HepG2 (cell line): ENCODE data around the gene AGK. TPM values are rescaled to one million over a fixed set of nuclear protein-coding genes. Genes with fewer than 3 reads are reported as not detected.

ENCODE experiments used
- ATAC-seq: fragments of 200-7000 bp; cut with Tn5 transposase; 3 replicates; pipeline ENCODE4 v1.9.1; 2020; ENCODE audit warnings: mild to moderate bottlenecking, moderate library complexity
- BruUV-seq: library from RNA; stranded (reverse); fragments of 400-500 nt; replicated peaks from 2 replicates; lab custom pipeline; 2021; lab: Mats Ljungman, UMichigan
- CTCF ChIA-PET: fragments of 300-600 bp; formaldehyde crosslinking; extraction: SDS; loops from one replicate; lab custom pipeline; 2021; ENCODE audit warnings: low total read pairs, inconsistent platforms, low intra/inter-chr PET ratio; lab: Yijun Ruan, JAX
- POLR2A ChIA-PET: fragments of 350-600 bp; sonication (Branson Sonifier 250); formaldehyde crosslinking; loops from one replicate; lab custom pipeline; 2020; ENCODE audit warnings: antibody characterized with exemption, inconsistent platforms; lab: Yijun Ruan, JAX
- DNase-seq: peaks from one replicate; pipeline ENCODE4 v3.0.0-alpha.2; 2015; ENCODE audit warnings: low spot score
- FAIRE-seq: peaks from 3 replicates; lab custom pipeline; 2011; peaks lifted over from hg19 to GRCh38; lab: Jason Lieb, UNC
- H2AFZ ChIP-seq: one replicate; pipeline ENCODE4 v1.6.1; 2011; ENCODE audit warnings: low read length, inconsistent platforms
- H3K27ac ChIP-seq: fragments of 300-600 bp; 3 replicates; pipeline ENCODE4 v1.8.0; 2011; ENCODE audit warnings: mixed run types, mild to moderate bottlenecking, mixed read lengths, low read length, inconsistent platforms; ENCODE audit not compliant: insufficient read depth; ENCODE audit errors: extremely low read length
- H3K27me3 ChIP-seq, 2 experiments: fragments of 200-600 bp in 1 of 2; 2 replicates in 1 of 2; 3 replicates in 1 of 2; pipeline versions ENCODE4 v1.6.0 to v1.8.0; 2011; ENCODE audit warnings: low read length in 2 of 2, mild to moderate bottlenecking in 2 of 2, moderate library complexity in 2 of 2, inconsistent platforms in 1 of 2; ENCODE audit not compliant: insufficient read depth in 2 of 2, control insufficient read depth in 1 of 2
- H3K36me3 ChIP-seq, 2 experiments: fragments of 200-600 bp in 1 of 2; replicated peaks in 1 of 2; 2 replicates in 1 of 2; 3 replicates in 1 of 2; pipeline versions ENCODE4 v1.5.1 to v1.8.0; 2011; ENCODE audit warnings: low read length in 2 of 2, inconsistent platforms in 1 of 2; ENCODE audit not compliant: insufficient read depth in 2 of 2, control insufficient read depth in 1 of 2
- H3K4me1 ChIP-seq: 2 replicates; pipeline ENCODE4 v1.5.1; 2012; ENCODE audit warnings: low read length, inconsistent platforms; ENCODE audit not compliant: insufficient read depth
- H3K4me2 ChIP-seq: 2 replicates; pipeline ENCODE4 v1.6.0; 2011; ENCODE audit warnings: low read depth, low read length, inconsistent platforms
- H3K4me3 ChIP-seq, 3 experiments: fragments of 200-600 bp in 1 of 3; sonication (generic), shearing (Covaris generic) in 1 of 3; replicated peaks in 1 of 3; 2 replicates each; pipeline ENCODE4 v1.5.1; 2011 to 2016; ENCODE audit warnings: low read length in 3 of 3, inconsistent platforms in 2 of 3, low read depth in 2 of 3, mild to moderate bottlenecking in 2 of 3, control low read depth in 1 of 3, mixed read lengths in 1 of 3; ENCODE audit not compliant: insufficient read depth in 1 of 3
- H3K79me2 ChIP-seq: one replicate; pipeline ENCODE4 v1.6.1; 2011; ENCODE audit warnings: low read length, inconsistent platforms; ENCODE audit not compliant: insufficient read depth
- H3K9ac ChIP-seq: 2 replicates; pipeline ENCODE4 v1.6.0; 2011; ENCODE audit warnings: mild to moderate bottlenecking, low read depth, low read length, inconsistent platforms; ENCODE audit not compliant: insufficient read depth
- H3K9me3 ChIP-seq: 2 replicates; pipeline ENCODE4 v1.5.1; 2012; ENCODE audit warnings: mild to moderate bottlenecking, low read length
- H4K20me1 ChIP-seq: 2 replicates; pipeline ENCODE4 v1.6.0; 2011; ENCODE audit warnings: inconsistent platforms, mild to moderate bottlenecking, low read length, moderate library complexity; ENCODE audit not compliant: insufficient read depth
- MAFF ChIP-seq: IDR thresholded peaks from 2 replicates; pipeline ENCODE4 v1.6.1; 2011; ENCODE audit warnings: low read depth, low read length, improper control_type of control experiment
- MTF2 ChIP-seq: sonication (generic); formaldehyde crosslinking; IDR thresholded peaks from 2 replicates; pipeline ENCODE4 v1.5.0; 2020; ENCODE audit warnings: missing genetic modification reagents, borderline replicate concordance
- SETDB1 ChIP-seq: sonication (generic); formaldehyde crosslinking; IDR thresholded peaks from 2 replicates; pipeline ENCODE4 v1.5.1; 2020; ENCODE audit warnings: missing genetic modification reagents, mild to moderate bottlenecking, borderline replicate concordance
- ZNF160 ChIP-seq: sonication (generic); formaldehyde crosslinking; IDR thresholded peaks from 2 replicates; pipeline ENCODE4 v1.8.0; 2022; ENCODE audit warnings: mild to moderate bottlenecking, inconsistent platforms, missing genetic modification reagents
- ZNF598 ChIP-seq: sonication (generic); formaldehyde crosslinking; IDR thresholded peaks from 2 replicates; pipeline ENCODE4 v1.5.1; 2020; ENCODE audit warnings: mild to moderate bottlenecking, missing genetic modification reagents, borderline replicate concordance
- ZNF607 ChIP-seq: sonication (generic); formaldehyde crosslinking; IDR thresholded peaks from 2 replicates; pipeline ENCODE4 v1.5.1; 2020; ENCODE audit warnings: missing genetic modification reagents, mild to moderate bottlenecking, borderline replicate concordance
- ZNF775 ChIP-seq: sonication (generic); formaldehyde crosslinking; IDR thresholded peaks from 2 replicates; pipeline ENCODE4 v1.4.0; 2020; ENCODE audit warnings: missing genetic modification reagents, mild to moderate bottlenecking, moderate library complexity, borderline replicate concordance
- WGBS: methylation state at CpG from one replicate; pipeline ENCODE4 v1.1.6; 2017; ENCODE audit warnings: low lambda C conversion rate; 5-methylcytosine and 5-hydroxymethylcytosine counted together
- in situ Hi-C: cut with HindIII; loops from 2 replicates; pipeline ENCODE4 v1.10.0; 2017; ENCODE audit warnings: low pct_unique_long_range_greater_than_20kb; ENCODE audit not compliant: extremely low pct_ligation_motif_present
- intact Hi-C: fragments of 100-400 bp; cut with micrococcal nuclease; formaldehyde crosslinking; loops from one replicate; pipeline ENCODE4 v1.10.0; 2022; ENCODE audit not compliant: unreplicated experiment
- polyA plus RNA-seq, 8 experiments: library from polyadenylated mRNA; depleted of rRNA in 3 of 8; stranded (reverse) in 7 of 8; unstranded in 1 of 8; fragments of >200 nt; fragmentation: Illumina TruSeq in 4 of 8; extraction: Trizol in 4 of 8; gene quantifications; 2 replicates each; pipeline versions ENCODE4 v1.2.1 to v1.2.3, GENCODE V29; 2011 to 2016; ENCODE audit warnings: low read depth in 4 of 8, missing spikeins in 1 of 8, mixed read lengths in 1 of 8; ENCODE audit not compliant: insufficient read depth in 1 of 8
- total RNA-seq, 5 experiments: library from RNA; depleted of rRNA; stranded (reverse); fragments of >200 nt; fragmentation: Illumina TruSeq; extraction: Trizol; gene quantifications; 2 replicates each; pipeline ENCODE4 v1.2.3, GENCODE V29; 2016; ENCODE audit warnings: low read depth in 1 of 5
- TF ChIP-seq, protein P1 (sequence below): sonication (generic); formaldehyde crosslinking; IDR thresholded peaks from 2 replicates; pipeline ENCODE4 v1.4.0; 2020; ENCODE audit warnings: missing genetic modification reagents
- TF ChIP-seq, protein P2 (sequence below): sonication (generic); formaldehyde crosslinking; IDR thresholded peaks from 2 replicates; pipeline ENCODE4 v1.5.1; 2020; ENCODE audit warnings: missing genetic modification reagents, mild to moderate bottlenecking, borderline replicate concordance
- TF ChIP-seq, protein P3 (sequence below): sonication (generic); formaldehyde crosslinking; IDR thresholded peaks from 2 replicates; pipeline ENCODE4 v1.4.0; 2020; ENCODE audit warnings: missing genetic modification reagents, borderline replicate concordance
- TF ChIP-seq, protein P4 (sequence below): sonication (generic); formaldehyde crosslinking; conservative IDR thresholded peaks from 2 replicates; pipeline ENCODE4 v1.4.0; 2020; ENCODE audit warnings: mild to moderate bottlenecking, missing genetic modification reagents, moderate library complexity

The AGK gene
- total and polyA plus RNA-seq, 2 of the 13 experiments (the other 11 are each of a cell fraction or from before 2014, with no cell fraction given): 23.7 to 30.1 TPM

DNA sequence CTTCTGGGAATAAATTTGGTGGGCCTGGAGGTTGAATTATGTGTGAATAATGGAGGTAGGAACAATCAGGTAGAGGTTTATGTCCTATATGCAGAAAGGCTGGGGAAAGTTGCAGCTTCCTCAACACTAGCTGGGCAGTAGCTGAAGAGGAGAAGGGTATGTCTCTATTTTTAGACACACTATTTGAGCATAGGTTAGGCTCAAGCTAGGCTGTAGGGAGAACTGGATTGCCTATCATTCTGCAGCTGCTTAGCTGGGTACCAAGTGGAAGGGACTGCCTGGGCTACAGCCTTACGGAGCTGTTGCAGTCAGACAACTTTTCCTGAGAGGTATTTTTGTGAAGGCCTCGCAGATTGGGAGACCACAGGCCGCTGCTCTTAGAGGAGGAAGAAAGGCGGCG is 82.9 kb downstream of the AGK start:
- Histone ChIP-seq H3K36me3 (peaks cover 3% of the 10 kb centered on the region in 2 experiments; a peak in 2 of 5 replicates), H4K20me1 (no peaks in the 10 kb centered on the region), H3K4me2 (no peak overlapping the region), H3K4me1 (no peaks in the 10 kb centered on the region), H3K27ac (no peak overlapping the region), H3K27me3 (no peaks in the 10 kb centered on the region), H2AFZ (no peak overlapping the region), H3K79me2 (no peaks in the 10 kb centered on the region), H3K4me3 (no peak overlapping the region), H3K9ac (no peak overlapping the region), H3K9me3 (no peaks in the 10 kb centered on the region)
- ATAC-seq (no peak), DNase-seq (no peak), FAIRE-seq (no peak)
- no peak for TF ChIP-seq ZNF598 (CRISPR knock-in tag)
- TF ChIP-seq ZNF160: no peak
- TF ChIP-seq, protein P1, sequence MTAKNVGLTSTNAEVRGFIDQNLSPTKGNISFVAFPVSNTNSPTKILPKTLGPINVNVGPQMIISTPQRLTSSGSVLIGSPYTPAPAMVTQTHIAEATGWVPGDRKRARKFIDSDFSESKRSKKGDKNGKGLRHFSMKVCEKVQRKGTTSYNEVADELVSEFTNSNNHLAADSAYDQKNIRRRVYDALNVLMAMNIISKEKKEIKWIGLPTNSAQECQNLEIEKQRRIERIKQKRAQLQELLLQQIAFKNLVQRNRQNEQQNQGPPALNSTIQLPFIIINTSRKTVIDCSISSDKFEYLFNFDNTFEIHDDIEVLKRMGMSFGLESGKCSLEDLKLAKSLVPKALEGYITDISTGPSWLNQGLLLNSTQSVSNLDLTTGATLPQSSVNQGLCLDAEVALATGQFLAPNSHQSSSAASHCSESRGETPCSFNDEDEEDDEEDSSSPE (CRISPR knock-in tag): no peak
- no peak for TF ChIP-seq MAFF
- TF ChIP-seq SETDB1 (CRISPR knock-in tag): no peak
- no peak for TF ChIP-seq MTF2 (CRISPR knock-in tag)
- TF ChIP-seq, protein P2, sequence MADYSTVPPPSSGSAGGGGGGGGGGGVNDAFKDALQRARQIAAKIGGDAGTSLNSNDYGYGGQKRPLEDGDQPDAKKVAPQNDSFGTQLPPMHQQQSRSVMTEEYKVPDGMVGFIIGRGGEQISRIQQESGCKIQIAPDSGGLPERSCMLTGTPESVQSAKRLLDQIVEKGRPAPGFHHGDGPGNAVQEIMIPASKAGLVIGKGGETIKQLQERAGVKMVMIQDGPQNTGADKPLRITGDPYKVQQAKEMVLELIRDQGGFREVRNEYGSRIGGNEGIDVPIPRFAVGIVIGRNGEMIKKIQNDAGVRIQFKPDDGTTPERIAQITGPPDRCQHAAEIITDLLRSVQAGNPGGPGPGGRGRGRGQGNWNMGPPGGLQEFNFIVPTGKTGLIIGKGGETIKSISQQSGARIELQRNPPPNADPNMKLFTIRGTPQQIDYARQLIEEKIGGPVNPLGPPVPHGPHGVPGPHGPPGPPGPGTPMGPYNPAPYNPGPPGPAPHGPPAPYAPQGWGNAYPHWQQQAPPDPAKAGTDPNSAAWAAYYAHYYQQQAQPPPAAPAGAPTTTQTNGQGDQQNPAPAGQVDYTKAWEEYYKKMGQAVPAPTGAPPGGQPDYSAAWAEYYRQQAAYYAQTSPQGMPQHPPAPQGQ (CRISPR knock-in tag): no peak
- TF ChIP-seq ZNF775 (CRISPR knock-in tag): no peak
- TF ChIP-seq, protein P3, sequence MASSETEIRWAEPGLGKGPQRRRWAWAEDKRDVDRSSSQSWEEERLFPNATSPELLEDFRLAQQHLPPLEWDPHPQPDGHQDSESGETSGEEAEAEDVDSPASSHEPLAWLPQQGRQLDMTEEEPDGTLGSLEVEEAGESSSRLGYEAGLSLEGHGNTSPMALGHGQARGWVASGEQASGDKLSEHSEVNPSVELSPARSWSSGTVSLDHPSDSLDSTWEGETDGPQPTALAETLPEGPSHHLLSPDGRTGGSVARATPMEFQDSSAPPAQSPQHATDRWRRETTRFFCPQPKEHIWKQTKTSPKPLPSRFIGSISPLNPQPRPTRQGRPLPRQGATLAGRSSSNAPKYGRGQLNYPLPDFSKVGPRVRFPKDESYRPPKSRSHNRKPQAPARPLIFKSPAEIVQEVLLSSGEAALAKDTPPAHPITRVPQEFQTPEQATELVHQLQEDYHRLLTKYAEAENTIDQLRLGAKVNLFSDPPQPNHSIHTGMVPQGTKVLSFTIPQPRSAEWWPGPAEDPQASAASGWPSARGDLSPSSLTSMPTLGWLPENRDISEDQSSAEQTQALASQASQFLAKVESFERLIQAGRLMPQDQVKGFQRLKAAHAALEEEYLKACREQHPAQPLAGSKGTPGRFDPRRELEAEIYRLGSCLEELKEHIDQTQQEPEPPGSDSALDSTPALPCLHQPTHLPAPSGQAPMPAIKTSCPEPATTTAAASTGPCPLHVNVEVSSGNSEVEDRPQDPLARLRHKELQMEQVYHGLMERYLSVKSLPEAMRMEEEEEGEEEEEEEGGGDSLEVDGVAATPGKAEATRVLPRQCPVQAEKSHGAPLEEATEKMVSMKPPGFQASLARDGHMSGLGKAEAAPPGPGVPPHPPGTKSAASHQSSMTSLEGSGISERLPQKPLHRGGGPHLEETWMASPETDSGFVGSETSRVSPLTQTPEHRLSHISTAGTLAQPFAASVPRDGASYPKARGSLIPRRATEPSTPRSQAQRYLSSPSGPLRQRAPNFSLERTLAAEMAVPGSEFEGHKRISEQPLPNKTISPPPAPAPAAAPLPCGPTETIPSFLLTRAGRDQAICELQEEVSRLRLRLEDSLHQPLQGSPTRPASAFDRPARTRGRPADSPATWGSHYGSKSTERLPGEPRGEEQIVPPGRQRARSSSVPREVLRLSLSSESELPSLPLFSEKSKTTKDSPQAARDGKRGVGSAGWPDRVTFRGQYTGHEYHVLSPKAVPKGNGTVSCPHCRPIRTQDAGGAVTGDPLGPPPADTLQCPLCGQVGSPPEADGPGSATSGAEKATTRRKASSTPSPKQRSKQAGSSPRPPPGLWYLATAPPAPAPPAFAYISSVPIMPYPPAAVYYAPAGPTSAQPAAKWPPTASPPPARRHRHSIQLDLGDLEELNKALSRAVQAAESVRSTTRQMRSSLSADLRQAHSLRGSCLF: no peak
- no peak for TF ChIP-seq ZNF607 (CRISPR knock-in tag)
- TF ChIP-seq, protein P4, sequence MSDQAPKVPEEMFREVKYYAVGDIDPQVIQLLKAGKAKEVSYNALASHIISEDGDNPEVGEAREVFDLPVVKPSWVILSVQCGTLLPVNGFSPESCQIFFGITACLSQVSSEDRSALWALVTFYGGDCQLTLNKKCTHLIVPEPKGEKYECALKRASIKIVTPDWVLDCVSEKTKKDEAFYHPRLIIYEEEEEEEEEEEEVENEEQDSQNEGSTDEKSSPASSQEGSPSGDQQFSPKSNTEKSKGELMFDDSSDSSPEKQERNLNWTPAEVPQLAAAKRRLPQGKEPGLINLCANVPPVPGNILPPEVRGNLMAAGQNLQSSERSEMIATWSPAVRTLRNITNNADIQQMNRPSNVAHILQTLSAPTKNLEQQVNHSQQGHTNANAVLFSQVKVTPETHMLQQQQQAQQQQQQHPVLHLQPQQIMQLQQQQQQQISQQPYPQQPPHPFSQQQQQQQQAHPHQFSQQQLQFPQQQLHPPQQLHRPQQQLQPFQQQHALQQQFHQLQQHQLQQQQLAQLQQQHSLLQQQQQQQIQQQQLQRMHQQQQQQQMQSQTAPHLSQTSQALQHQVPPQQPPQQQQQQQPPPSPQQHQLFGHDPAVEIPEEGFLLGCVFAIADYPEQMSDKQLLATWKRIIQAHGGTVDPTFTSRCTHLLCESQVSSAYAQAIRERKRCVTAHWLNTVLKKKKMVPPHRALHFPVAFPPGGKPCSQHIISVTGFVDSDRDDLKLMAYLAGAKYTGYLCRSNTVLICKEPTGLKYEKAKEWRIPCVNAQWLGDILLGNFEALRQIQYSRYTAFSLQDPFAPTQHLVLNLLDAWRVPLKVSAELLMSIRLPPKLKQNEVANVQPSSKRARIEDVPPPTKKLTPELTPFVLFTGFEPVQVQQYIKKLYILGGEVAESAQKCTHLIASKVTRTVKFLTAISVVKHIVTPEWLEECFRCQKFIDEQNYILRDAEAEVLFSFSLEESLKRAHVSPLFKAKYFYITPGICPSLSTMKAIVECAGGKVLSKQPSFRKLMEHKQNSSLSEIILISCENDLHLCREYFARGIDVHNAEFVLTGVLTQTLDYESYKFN (CRISPR knock-in tag): no peak
- 100% methylated on average over 4 of the region's 5 CpGs for WGBS
- intact Hi-C loops (no loop called here), in situ Hi-C loops (no loop called here)
- ChIA-PET CTCF (no interaction called here), POLR2A (no interaction called here)
- no TSS peak for BruUV-seq
